Measurements from ENCODE around the gene GET4.

- TF ChIP-seq CTCF (IDR thresholded peaks at IDR 0.05; ENCODE audit: low read length) = no peak
- TF ChIP-seq EZH2 (optimal IDR thresholded peaks at IDR 0.05; ENCODE audit: low read depth, low read length) = no peak
- no peak for TF ChIP-seq EZH2phosphoT487 (IDR thresholded peaks at IDR 0.05; ENCODE audit: low read length)
Observed at GRCh38 chr7:851204-851603, 25.1 kb upstream of the GET4 start.
